Tongue (tissue), 2 donors: ENCODE results near the gene PIK3CG. TPM values are rescaled to one million over a fixed set of nuclear protein-coding genes. Genes with fewer than 3 reads are reported as not detected.
A peak's percentile ranks its signal among the peaks of the same experiment; 100 is the strongest.

ENCODE experiments used
- DNase-seq: peaks from one replicate; pipeline ENCODE4 v3.0.0-alpha.2; 2015
- total RNA-seq: library from RNA; depleted of rRNA; stranded (reverse); fragments of >200 nt; gene quantifications from one replicate; pipeline ENCODE4 v1.2.3, GENCODE V29; 2014

The PIK3CG gene
- total RNA-seq, 1 donor from 2014 or later, result 3.5 TPM

DNA sequence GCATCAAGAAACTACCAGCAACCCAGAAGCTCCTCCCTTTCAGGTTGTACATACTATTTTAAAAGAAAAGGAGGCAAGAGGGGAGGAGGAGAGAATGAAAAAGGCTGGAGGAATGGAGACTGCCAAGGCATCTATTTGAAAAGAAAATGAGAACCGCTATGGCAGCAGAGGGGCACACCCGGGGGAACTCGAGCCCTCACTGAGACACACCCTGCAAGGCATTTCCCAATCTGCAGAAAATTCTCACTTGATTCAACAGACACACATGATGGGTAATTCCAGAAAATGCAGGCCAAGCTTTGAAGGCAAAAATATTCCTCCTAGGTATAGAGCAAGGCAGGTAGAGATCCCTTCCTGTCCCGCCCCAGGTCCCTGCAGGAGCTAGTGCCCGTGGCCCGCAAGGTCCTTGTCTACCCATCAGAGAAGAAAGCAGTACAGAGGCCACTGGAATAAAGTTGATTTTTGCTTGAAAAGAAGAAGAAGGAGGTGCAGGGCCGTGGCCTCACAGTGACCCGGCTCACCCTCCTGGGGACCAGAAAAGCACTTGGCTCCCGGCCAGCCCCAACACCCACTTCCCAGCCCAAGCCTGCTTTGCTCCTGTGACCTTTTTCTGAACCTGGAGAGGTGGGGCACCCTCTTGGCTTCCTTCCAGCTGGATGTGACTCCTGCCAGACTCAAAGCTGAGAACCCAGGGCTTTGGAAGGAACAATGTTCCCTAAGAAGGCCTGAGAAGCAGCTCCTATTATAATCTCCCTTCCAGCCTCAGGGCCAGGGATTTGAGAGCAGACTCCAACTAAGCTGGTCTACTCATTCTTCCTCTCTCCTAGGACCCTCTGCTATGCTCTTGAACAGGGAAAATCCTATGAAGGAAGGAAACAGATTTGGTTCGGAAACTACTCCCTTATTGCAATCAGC lies 6.2 kb upstream of the PIK3CG start:
- peak; percentile 64 for DNase-seq

- peak; percentile 58 for DNase-seq
Observed at GRCh38 chr7:106862317-106863089, 2.6 kb upstream of the PIK3CG start.

- DNase-seq, result no peak
Observed at GRCh38 chr7:106863274-106863997, 1.6 kb upstream of the PIK3CG start.

DNA sequence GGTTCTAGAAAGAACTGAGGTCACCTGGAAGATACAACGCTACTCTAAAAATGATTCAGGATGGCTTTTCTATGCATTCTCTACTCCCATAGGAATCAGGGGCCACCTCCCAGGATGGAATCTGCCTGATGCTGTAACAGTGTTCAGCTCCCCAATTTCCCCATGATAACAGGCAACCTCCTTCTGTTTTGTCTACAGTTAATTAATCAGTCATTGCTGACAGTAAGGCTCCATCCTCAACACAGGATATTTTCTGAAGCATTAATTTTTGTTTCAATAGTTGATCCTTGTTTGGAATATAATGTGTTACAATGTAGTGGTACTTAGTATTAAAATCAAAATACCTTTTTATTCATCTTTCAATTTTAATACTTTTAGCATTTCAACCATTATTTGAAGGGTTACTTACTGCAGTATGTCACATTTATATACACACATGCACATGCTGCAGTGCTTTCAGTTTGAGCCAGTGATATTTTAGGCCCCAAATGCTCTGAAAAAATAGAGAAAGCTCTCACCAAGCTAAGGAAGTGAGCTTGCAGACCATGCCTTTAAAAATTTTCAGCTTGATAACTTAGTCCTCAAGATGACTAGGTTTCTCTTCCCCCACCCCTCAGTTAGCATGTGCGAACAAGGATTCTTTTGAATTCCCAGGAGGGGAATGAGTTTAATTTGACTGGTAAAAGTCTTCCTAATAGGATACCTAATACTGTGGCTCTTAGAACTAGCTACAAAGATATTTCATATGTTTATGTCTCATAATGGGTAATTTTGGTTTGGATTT lies 592 bp upstream of the PIK3CG start:
- no peak for DNase-seq

GRCh38 chr7:106866298-106867281 lies 1.5 kb downstream of the PIK3CG start:
- DNase-seq, result no peak

- no peak for DNase-seq
Observed at GRCh38 chr7:106867641-106868351, 2.7 kb downstream of the PIK3CG start.

DNA sequence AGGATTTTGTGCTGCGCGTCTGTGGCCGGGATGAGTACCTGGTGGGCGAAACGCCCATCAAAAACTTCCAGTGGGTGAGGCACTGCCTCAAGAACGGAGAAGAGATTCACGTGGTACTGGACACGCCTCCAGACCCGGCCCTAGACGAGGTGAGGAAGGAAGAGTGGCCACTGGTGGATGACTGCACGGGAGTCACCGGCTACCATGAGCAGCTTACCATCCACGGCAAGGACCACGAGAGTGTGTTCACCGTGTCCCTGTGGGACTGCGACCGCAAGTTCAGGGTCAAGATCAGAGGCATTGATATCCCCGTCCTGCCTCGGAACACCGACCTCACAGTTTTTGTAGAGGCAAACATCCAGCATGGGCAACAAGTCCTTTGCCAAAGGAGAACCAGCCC lies 3.3 kb downstream of the PIK3CG start:
- no peak for DNase-seq

GRCh38 chr7:106869954-106870353 lies 4.9 kb downstream of the PIK3CG start:
- no peak for DNase-seq

GRCh38 chr7:106870528-106870927 lies 5.4 kb downstream of the PIK3CG start:
- no peak for DNase-seq

DNA sequence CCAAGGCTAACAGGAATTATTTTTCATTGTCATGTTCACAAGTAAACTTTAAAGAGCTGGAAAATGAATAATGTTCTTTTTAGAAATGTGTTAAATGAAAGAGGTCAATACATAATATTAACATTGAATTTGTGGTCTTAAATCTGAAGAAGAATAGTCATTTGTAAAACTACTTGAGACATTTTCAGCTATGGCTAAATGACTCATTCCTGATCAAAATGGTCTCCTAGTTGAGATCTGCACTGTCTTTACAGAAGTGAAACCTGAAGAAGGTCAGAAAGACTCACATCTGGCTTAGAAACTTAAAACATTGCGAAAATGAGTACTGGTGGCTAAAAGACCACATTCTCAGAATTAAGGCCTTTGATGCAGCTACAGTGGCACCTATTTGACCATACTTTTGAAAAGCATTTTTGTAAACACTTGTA lies 5.9 kb downstream of the PIK3CG start:
- DNase-seq, result no peak

DNA sequence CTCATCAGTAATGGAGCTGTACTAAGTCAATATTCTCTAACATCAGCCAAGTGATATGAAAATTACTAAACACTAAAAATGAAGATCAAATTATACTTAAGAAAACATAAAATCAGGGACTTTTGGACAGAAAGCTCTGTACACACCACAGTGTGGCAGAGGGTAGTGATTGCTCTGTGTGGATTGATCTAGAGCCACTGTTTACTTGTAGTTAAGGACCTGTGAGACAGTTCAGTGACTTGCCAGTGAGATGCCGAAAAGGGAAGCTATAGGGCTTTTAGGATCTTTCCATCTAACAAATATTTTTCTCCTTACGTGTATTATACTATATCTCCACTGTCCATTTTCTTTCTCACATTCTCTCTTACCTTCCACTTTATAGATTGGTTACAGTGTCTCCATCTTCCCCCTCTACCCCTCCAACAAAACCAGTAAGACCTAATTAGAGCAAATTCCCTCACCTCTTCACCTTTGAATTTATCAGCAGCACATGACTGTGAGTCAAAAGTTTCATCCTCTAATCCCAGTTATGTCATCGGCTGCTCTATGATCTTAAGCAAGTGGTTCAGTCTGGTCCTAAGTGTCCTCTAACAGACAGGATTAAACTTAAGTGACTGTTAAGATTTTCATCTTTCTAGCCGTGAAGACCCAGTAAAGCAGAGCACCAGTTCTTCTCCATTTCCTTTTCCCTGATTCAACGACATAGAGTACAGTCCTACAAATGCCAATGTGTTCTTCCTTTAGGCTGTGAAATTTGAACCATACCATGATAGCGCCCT lies 6.9 kb downstream of the PIK3CG start:
- no peak for DNase-seq

GRCh38 chr7:106872763-106873162 lies 7.7 kb downstream of the PIK3CG start:
- DNase-seq, result no peak

GRCh38 chr7:106874076-106874475 lies 9.0 kb downstream of the PIK3CG start:
- DNase-seq, result no peak

DNA sequence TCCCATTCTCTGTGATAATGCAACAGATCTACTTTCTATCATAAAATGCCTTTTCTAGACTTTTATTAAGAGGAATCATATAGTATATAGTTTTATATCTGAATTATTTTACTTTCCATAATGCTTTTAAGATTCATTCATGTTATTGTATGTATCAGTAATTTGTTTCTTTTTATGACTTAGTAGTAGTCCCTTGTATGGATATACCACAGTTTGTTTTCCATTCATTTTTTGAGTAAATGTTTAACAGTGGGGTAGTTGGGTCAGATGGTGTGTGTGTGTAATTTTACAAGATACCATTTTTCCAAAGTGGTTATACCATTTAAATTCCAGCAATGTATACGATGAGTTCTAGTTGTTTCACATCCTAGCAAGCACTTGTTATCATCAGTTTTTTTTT lies 10.4 kb downstream of the PIK3CG start:
- no peak for DNase-seq

GRCh38 chr7:106878748-106879439 lies 13.8 kb downstream of the PIK3CG start:
- DNase-seq, result no peak

- DNase-seq, result no peak
Observed at GRCh38 chr7:106881984-106882383, 16.9 kb downstream of the PIK3CG start.

DNA sequence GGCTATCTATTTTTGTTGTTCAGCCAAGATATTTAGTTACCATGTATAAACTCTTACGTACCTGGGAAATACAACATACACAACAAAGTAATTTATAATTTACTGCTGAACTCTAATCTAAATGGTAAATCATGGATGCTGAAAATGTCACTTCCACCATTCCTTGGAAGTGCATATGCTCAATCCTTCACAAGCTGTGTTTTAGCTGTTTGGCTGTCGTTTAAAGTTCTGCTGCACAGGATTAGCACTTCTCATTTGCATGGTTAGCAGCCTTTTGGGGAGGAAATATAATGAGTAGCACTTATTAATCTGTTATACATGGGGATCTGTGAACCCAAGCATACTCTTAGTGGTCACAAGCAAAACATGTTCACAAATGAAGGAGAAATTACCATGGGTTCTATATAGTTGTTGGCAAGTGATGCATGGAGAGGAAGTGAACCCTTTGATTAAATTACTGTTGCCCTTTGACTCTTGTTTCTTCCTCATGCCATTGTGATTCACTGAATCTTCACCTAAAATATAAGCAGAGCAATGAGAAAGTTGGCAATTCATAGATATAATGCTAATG lies 18.5 kb downstream of the PIK3CG start:
- no peak for DNase-seq

GRCh38 chr7:106885652-106886051 lies 20.6 kb downstream of the PIK3CG start:
- DNase-seq, result no peak
